ENCODE measurements around the gene CDH20. TPM values are rescaled to one million over a fixed set of nuclear protein-coding genes. Genes with fewer than 3 reads are reported as not detected.

Gene CDH20
- total RNA-seq, 1 experiment from 2014 or later, result not detected

DNA sequence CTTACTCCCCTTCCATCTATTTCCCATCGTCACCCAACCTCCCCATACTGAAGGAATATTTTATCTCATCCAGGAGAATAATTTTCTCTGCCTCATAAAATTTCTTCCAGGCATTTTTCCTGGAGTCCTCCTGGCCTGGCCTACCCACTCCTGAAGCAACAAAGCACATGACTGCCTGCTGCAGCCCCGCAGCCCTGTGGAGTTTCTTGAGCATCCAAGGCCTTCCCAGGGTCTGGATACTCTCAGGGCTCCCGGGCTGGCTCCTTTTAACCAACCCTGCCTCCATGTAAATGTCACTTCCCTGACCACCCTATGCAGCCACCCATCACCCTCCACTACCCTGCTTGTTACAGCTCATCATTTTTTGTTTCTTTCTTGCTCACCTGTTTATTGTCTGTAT, 64.0 kb downstream of the CDH20 start:
- no peaks in the 10 kb centered on the region for H3K36me3 ChIP-seq (ENCODE audit: low read depth, low read length)
- BruUV-seq (replicated peaks), result no TSS peak
- H2AFZ ChIP-seq (ENCODE audit: low read length), result no peak overlapping the region
- ATAC-seq (no peak), DNase-seq (no peak)
- H3K9ac ChIP-seq (ENCODE audit: low read length), result no peak overlapping the region
- no peaks in the 10 kb centered on the region for H3F3A ChIP-seq (ENCODE audit: low read length, unreplicated experiment)
- ChIA-PET CTCF (no interaction called here), POLR2A (ENCODE audit: unreplicated experiment) (no interaction called here)
- no peak overlapping the region for H3K4me2 ChIP-seq (ENCODE audit: low read length)
- H3K4me1 ChIP-seq (ENCODE audit: insufficient read depth, low read length), result no peaks in the 10 kb centered on the region
- no peaks in the 10 kb centered on the region for H3K9me3 ChIP-seq (ENCODE audit: low read length)
- H3K4me3 ChIP-seq (ENCODE audit: low read length), result no peak overlapping the region
- no peaks in the 10 kb centered on the region for H3K27me3 ChIP-seq (ENCODE audit: low read length)
- TF ChIP-seq EZH2 (IDR thresholded peaks at IDR 0.05; ENCODE audit: low read length, unreplicated experiment) (no peak), EZH2phosphoT487 (IDR thresholded peaks at IDR 0.05; ENCODE audit: borderline replicate concordance, low read length) (no peak), CTCF (conservative IDR thresholded peaks at IDR 0.05; ENCODE audit: low read depth, low read length) (no peak)
- H3K79me2 ChIP-seq (ENCODE audit: low read length), result no peaks in the 10 kb centered on the region
- no peaks in the 10 kb centered on the region for H4K20me1 ChIP-seq (ENCODE audit: low read length)
- H3K27ac ChIP-seq (ENCODE audit: low read length), result no peak overlapping the region
- H3K9me2 ChIP-seq (replicated peaks; ENCODE audit: low read length), result no peaks in the 10 kb centered on the region
- intact Hi-C loops (cut with micrococcal nuclease), result no loop called here

- CTCF ChIA-PET, result no interaction called here
- no TSS peak for BruUV-seq (replicated peaks)
- intact Hi-C loops (cut with micrococcal nuclease), result no loop called here
- Histone ChIP-seq H4K20me1 (ENCODE audit: low read length) (no peaks in the 10 kb centered on the region), H3K9me2 (replicated peaks; ENCODE audit: low read length) (no peaks in the 10 kb centered on the region), H3K9me3 (ENCODE audit: low read length) (no peaks in the 10 kb centered on the region), H3K36me3 (ENCODE audit: low read depth, low read length) (no peaks in the 10 kb centered on the region), H3K27ac (ENCODE audit: low read length) (no peak overlapping the region), H3K79me2 (ENCODE audit: low read length) (no peaks in the 10 kb centered on the region), H3K9ac (ENCODE audit: low read length) (no peak overlapping the region), H3K27me3 (ENCODE audit: low read length) (no peaks in the 10 kb centered on the region), H2AFZ (ENCODE audit: low read length) (no peak overlapping the region), H3K4me1 (ENCODE audit: insufficient read depth, low read length) (no peaks in the 10 kb centered on the region), H3F3A (ENCODE audit: low read length, unreplicated experiment) (no peaks in the 10 kb centered on the region), H3K4me2 (ENCODE audit: low read length) (no peak overlapping the region), H3K4me3 (ENCODE audit: low read length) (no peak overlapping the region)
- no peak for DNase-seq
- POLR2A ChIA-PET (ENCODE audit: unreplicated experiment), result no interaction called here
- TF ChIP-seq CTCF (conservative IDR thresholded peaks at IDR 0.05; ENCODE audit: low read depth, low read length), result no peak
- TF ChIP-seq EZH2phosphoT487 (IDR thresholded peaks at IDR 0.05; ENCODE audit: borderline replicate concordance, low read length), result no peak
- TF ChIP-seq EZH2 (IDR thresholded peaks at IDR 0.05; ENCODE audit: low read length, unreplicated experiment), result no peak
- no peak for ATAC-seq
Observed at GRCh38 chr18:61398961-61399705, 65.9 kb downstream of the CDH20 start.

DNA sequence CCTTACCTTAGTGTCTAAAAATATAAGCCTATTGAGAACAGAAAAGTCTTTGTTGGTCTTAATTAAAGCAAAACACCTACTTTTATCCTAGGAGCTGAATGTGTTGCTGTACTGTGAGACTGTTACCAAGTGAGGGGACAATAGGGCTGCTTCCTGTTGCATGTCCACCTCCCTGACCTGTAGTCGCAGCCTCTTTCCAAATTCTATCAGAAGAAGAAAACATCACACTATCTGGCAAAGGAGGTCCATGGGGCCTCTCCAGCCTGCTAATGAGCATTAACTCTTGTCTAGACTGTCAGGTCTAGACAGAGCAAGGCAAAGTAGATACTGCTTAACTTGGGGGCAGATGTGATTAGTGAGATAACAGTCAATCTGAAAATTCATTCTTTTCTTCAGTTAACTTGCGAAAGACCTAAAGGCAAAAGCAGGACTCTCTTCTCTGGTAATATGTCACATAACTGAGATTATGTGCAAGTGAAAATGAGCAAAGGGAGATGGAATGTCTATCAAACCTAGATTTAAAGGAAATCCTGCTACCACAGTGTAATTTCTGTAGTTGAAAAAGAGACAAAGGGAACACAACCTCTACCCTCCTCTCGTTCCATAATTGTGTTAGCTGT, 66.9 kb downstream of the CDH20 start:
- no peak overlapping the region for H3K27ac ChIP-seq (ENCODE audit: low read length)
- H3K79me2 ChIP-seq (ENCODE audit: low read length), result no peaks in the 10 kb centered on the region
- no TSS peak for BruUV-seq (replicated peaks)
- no peaks in the 10 kb centered on the region for H3K27me3 ChIP-seq (ENCODE audit: low read length)
- H3K4me3 ChIP-seq (ENCODE audit: low read length), result no peak overlapping the region
- H3K9ac ChIP-seq (ENCODE audit: low read length), result no peak overlapping the region
- POLR2A ChIA-PET (ENCODE audit: unreplicated experiment), result no interaction called here
- ATAC-seq (no peak), DNase-seq (no peak)
- no peaks in the 10 kb centered on the region for H3K36me3 ChIP-seq (ENCODE audit: low read depth, low read length)
- no peaks in the 10 kb centered on the region for H4K20me1 ChIP-seq (ENCODE audit: low read length)
- no peak overlapping the region for H2AFZ ChIP-seq (ENCODE audit: low read length)
- H3K4me1 ChIP-seq (ENCODE audit: insufficient read depth, low read length), result no peaks in the 10 kb centered on the region
- TF ChIP-seq CTCF (conservative IDR thresholded peaks at IDR 0.05; ENCODE audit: low read depth, low read length), result no peak
- TF ChIP-seq EZH2phosphoT487 (IDR thresholded peaks at IDR 0.05; ENCODE audit: borderline replicate concordance, low read length), result no peak
- no peak for TF ChIP-seq EZH2 (IDR thresholded peaks at IDR 0.05; ENCODE audit: low read length, unreplicated experiment)
- no peaks in the 10 kb centered on the region for H3K9me2 ChIP-seq (replicated peaks; ENCODE audit: low read length)
- H3K4me2 ChIP-seq (ENCODE audit: low read length), result no peak overlapping the region
- H3F3A ChIP-seq (ENCODE audit: low read length, unreplicated experiment), result no peaks in the 10 kb centered on the region
- intact Hi-C loops (cut with micrococcal nuclease), result no loop called here
- CTCF ChIA-PET, result no interaction called here
- H3K9me3 ChIP-seq (ENCODE audit: low read length), result no peaks in the 10 kb centered on the region
